C4-2B (cell line): ENCODE results near the gene NFYC.

Experiments
- H3K27ac ChIP-seq: fragments of 450-650 bp; 2 replicates; pipeline ENCODE4 v1.5.1; 2017
- CTCF ChIP-seq: fragments of 450-650 bp; conservative IDR thresholded peaks from 2 replicates; pipeline ENCODE4 v1.5.1; 2017; ENCODE audit warnings: mild to moderate bottlenecking
- ZFX ChIP-seq: fragments of 450-650 bp; IDR thresholded peaks from 2 replicates; pipeline ENCODE4 v1.6.1; 2017

NFYC gene

GRCh38 chr1:40742363-40743061 is 51.0 kb downstream of the NFYC start:
- no peak overlapping the region for H3K27ac ChIP-seq

GRCh38 chr1:40743452-40743851 is 51.9 kb downstream of the NFYC start:
- TF ChIP-seq CTCF (no peak), ZFX (no peak)

More at GRCh38 chr1:40742363-40743061, 51.0 kb downstream of the NFYC start:
- no peak for TF ChIP-seq ZFX
- TF ChIP-seq CTCF = no peak

GRCh38 chr1:40743860-40744259 is 52.4 kb downstream of the NFYC start:
- no peak overlapping the region for H3K27ac ChIP-seq
- TF ChIP-seq CTCF (no peak), ZFX (no peak)

More at GRCh38 chr1:40743452-40743851, 51.9 kb downstream of the NFYC start:
- no peak overlapping the region for H3K27ac ChIP-seq

- TF ChIP-seq ZFX (no peak), CTCF (no peak)
- H3K27ac ChIP-seq = no peak overlapping the region
Measured at GRCh38 chr1:40745176-40745575, 53.7 kb downstream of the NFYC start.

- no peak overlapping the region for H3K27ac ChIP-seq
- TF ChIP-seq CTCF = no peak
- TF ChIP-seq ZFX = no peak
Measured at GRCh38 chr1:40746344-40747090, 55.0 kb downstream of the NFYC start.

- no peak for TF ChIP-seq CTCF
- no peak for TF ChIP-seq ZFX
- no peak overlapping the region for H3K27ac ChIP-seq
Measured at GRCh38 chr1:40748841-40749718, 57.6 kb downstream of the NFYC start.

GRCh38 chr1:40749817-40750216 is 58.3 kb downstream of the NFYC start:
- no peak overlapping the region for H3K27ac ChIP-seq
- TF ChIP-seq ZFX (no peak), CTCF (no peak)
